ENCODE results near the gene SH2D5.
"Not testable (repeated sequence)": the region's sequence is repeated elsewhere in the genome, so short reads cannot be mapped to it uniquely, and the experiment has no call there.

SH2D5 gene

DNA sequence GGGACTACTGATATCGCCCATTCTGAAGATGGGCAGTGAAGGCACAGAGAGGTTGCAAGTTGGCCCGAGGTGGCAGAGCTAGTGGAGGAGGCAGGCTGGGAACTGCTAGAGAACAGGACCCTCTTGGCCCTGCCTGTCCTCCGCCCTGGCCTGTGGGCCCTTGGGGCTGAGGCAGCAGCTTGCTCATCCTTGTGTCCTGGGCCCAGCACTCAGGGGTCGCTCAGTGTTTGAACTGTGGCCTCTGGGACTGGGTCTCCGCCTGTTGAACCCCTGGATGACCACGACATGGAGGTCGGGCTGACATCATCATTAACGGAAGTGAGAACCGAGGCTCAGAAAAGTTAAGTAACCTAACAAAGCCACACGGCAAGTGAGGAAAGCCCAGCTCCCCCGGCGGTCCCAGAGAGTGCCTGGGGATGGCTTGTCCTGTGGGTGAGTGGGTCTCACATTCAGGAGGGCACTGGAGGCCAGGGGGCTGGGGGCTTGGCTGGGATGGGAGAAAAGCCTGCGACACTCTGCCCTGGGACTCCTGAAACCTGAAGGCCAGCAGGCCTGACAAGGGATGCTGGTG is 48.4 kb downstream of the SH2D5 start:
- H3K27ac ChIP-seq (ENCODE audit: low read depth, low read length) = no peak overlapping the region
- H3K4me1 ChIP-seq (ENCODE audit: insufficient read depth, low read length) = no peaks in the 10 kb centered on the region
- no peaks in the 10 kb centered on the region for H3K27me3 ChIP-seq (ENCODE audit: control insufficient read depth in 1 of 2, insufficient read depth in 2 of 2, low read length in 2 of 2)
- no peak overlapping the region for H3K4me3 ChIP-seq (ENCODE audit: low read depth in 1 of 2, low read length in 2 of 2)
- H3K9ac ChIP-seq (ENCODE audit: low read length) = no peak overlapping the region
- no peaks in the 10 kb centered on the region for H3K9me3 ChIP-seq (ENCODE audit: low read length)
- H3K36me3 ChIP-seq (ENCODE audit: insufficient read depth, low read length) = no peaks in the 10 kb centered on the region

DNA sequence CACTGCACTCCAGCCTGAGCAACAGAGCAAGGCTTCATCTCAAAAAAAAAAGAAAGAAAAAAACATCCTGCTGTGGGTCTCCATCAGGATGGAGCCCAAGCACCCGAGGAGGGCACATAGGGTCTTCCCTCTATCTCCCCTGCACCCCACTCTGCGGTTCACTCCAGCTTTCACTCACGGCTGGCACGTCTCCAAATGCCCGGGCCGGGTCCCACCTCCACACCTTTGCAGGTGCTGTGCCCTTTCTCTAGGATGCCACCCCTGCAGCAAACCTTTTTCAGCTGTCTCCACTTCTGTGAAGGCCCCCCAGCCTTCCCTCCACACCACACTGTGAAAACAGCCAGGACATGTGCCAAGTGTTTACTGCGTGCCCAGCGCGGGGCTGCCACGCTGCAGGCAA is 48.9 kb downstream of the SH2D5 start:
- H3K9ac ChIP-seq (ENCODE audit: low read length) = no peak overlapping the region
- no peaks in the 10 kb centered on the region for H3K9me3 ChIP-seq (ENCODE audit: low read length)
- H3K4me3 ChIP-seq (ENCODE audit: low read depth in 1 of 2, low read length in 2 of 2) = no peak overlapping the region

DNA sequence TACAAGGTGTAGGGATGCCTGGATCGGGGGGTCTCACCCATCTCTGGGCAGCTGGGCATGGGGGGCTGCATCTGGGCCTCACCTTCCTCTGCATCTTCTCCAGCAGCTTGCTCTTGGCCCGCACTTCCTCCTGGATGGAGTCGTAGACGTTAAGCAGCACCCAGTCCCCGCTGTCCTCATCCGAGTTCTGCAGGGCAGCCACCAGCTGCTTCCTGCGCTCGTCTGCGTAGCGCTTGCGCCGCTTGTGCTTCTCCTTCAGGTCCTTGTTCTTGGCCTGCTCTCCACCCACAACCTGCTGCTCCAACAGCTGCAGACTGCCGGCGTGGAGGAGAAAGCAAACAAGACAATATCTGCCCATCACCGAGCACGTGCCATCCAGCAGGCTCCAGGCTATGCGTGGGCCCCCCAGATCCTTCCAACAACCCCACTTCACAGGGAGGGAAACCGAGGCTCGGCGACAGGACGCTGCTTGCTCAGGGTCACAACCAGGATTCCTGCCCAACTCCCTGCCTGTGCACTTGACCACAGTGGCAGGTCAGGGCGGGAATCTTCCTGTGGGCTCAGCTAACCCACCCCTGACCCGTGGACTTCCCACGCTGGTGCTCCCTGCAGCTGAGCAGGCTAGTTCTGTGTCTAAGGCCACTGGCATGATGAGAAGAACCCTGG is 49.8 kb downstream of the SH2D5 start:
- H3K27ac ChIP-seq (ENCODE audit: low read depth, low read length) = no peak overlapping the region
- no peaks in the 10 kb centered on the region for H3K27me3 ChIP-seq (ENCODE audit: control insufficient read depth in 1 of 2, insufficient read depth in 2 of 2, low read length in 2 of 2)
- H3K4me1 ChIP-seq (ENCODE audit: insufficient read depth, low read length) = no peaks in the 10 kb centered on the region
- no peak overlapping the region for H3K4me3 ChIP-seq (ENCODE audit: low read depth in 1 of 2, low read length in 2 of 2)
- H3K9me3 ChIP-seq (ENCODE audit: low read length) = no peaks in the 10 kb centered on the region
- no peaks in the 10 kb centered on the region for H3K36me3 ChIP-seq (ENCODE audit: insufficient read depth, low read length)
- no peak overlapping the region for H3K9ac ChIP-seq (ENCODE audit: low read length)

More for the DNA sequence above, 48.9 kb downstream of the SH2D5 start:
- no peaks in the 10 kb centered on the region for H3K4me1 ChIP-seq (ENCODE audit: insufficient read depth, low read length)
- H3K27ac ChIP-seq (ENCODE audit: low read depth, low read length) = no peak overlapping the region
- no peaks in the 10 kb centered on the region for H3K36me3 ChIP-seq (ENCODE audit: insufficient read depth, low read length)
- no peaks in the 10 kb centered on the region for H3K27me3 ChIP-seq (ENCODE audit: control insufficient read depth in 1 of 2, insufficient read depth in 2 of 2, low read length in 2 of 2)

DNA sequence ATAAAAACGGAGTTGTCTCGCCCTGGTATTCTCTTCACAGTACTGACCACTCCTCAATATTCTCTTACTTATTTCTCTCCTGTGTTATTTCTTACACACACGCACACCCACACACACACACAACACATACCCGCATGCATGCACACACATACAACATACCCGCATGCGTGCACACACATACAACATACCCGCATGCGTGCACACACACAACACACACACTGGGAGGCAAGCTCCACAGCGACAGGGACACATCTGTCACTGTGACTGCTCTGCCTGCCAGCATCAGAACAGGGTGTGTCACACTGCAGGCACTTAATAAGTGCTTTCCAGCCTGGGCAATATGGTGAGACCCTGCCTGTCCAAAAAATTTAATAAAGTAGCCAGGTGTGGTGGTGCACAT is 50.5 kb downstream of the SH2D5 start:
- H3K4me3 ChIP-seq (ENCODE audit: low read depth in 1 of 2, low read length in 2 of 2) = no peak overlapping the region
- H3K36me3 ChIP-seq (ENCODE audit: insufficient read depth, low read length) = no peaks in the 10 kb centered on the region
- no peak overlapping the region for H3K9ac ChIP-seq (ENCODE audit: low read length)
- no peaks in the 10 kb centered on the region for H3K4me1 ChIP-seq (ENCODE audit: insufficient read depth, low read length)
- H3K9me3 ChIP-seq (ENCODE audit: low read length) = no peaks in the 10 kb centered on the region
- no peak overlapping the region for H3K27ac ChIP-seq (ENCODE audit: low read depth, low read length)
- no peaks in the 10 kb centered on the region for H3K27me3 ChIP-seq (ENCODE audit: control insufficient read depth in 1 of 2, insufficient read depth in 2 of 2, low read length in 2 of 2)

DNA sequence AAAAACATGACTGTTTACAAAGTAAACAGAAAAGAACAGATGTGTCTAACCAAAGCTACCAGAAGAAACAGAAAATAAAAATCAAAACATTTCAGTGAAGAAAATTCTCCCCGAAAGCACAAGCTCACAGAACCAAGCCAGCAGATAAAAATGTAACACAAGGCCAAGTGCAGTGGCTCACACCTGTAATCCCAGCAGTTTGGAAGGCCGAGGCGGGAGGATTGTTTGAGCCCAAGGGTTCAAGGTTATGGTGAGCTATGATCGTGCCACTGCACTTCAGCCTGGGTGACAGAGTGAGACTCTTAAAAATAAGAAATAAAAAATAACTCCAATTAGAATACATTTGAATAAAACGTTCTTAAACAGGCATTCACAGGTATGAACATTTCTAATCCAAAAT is 52.2 kb downstream of the SH2D5 start:
- Histone ChIP-seq H3K9ac (ENCODE audit: low read length) (no peak overlapping the region), H3K27me3 (ENCODE audit: control insufficient read depth in 1 of 2, insufficient read depth in 2 of 2, low read length in 2 of 2) (no peaks in the 10 kb centered on the region), H3K4me3 (ENCODE audit: low read depth in 1 of 2, low read length in 2 of 2) (no peak overlapping the region), H3K27ac (ENCODE audit: low read depth, low read length) (no peak overlapping the region), H3K9me3 (ENCODE audit: low read length) (no peaks in the 10 kb centered on the region), H3K4me1 (ENCODE audit: insufficient read depth, low read length) (no peaks in the 10 kb centered on the region), H3K36me3 (ENCODE audit: insufficient read depth, low read length) (no peaks in the 10 kb centered on the region)

DNA sequence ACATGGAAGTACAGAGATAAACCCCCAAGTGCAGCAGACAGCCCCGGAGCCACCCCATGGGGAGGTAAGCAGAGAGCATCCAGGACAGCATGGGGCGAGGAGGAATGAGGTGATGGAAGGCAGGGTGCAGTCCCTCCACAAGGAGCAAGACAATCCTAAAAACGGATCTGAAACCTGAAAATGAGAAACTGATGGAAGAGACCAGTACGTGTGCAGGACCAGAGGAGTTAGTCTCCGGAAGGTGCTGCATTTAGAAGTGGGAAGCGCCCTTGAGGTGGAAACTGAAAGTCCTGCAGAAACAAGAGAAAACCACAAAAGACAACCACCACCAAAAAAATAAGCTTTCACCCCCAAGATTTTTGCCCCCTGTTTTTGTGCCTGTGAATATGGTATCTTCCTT is 53.9 kb downstream of the SH2D5 start:
- Histone ChIP-seq H3K27ac (ENCODE audit: low read depth, low read length) (no peak overlapping the region), H3K9ac (ENCODE audit: low read length) (no peak overlapping the region), H3K4me3 (ENCODE audit: low read depth in 1 of 2, low read length in 2 of 2) (no peak overlapping the region), H3K9me3 (ENCODE audit: low read length) (no peaks in the 10 kb centered on the region), H3K36me3 (ENCODE audit: insufficient read depth, low read length) (no peaks in the 10 kb centered on the region), H3K4me1 (ENCODE audit: insufficient read depth, low read length) (no peaks in the 10 kb centered on the region), H3K27me3 (ENCODE audit: control insufficient read depth in 1 of 2, insufficient read depth in 2 of 2, low read length in 2 of 2) (no peaks in the 10 kb centered on the region)

DNA sequence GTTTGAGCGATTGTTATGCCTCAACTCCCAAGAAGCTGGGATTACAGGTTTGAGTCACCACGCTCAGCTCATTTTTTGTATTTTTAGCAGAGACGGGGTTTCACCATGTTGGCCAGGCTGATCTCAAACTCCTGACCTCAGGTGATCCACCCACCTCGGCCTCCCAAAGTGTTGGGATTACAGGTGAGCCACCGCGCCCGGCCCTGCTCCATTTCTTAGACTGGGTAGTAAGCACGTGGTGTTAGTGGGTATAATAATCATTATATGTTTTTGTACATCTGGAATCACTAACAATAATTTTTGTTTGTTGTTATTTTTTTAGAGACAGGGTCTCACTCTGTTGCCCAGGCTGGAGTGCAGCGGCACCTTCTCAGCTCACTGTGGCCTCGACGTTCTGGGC is 58.9 kb downstream of the SH2D5 start:
- not testable (repeated sequence) for H3K4me3 ChIP-seq (ENCODE audit: low read depth in 1 of 2, low read length in 2 of 2); H3K9me3 ChIP-seq (ENCODE audit: low read length); H3K27me3 ChIP-seq (ENCODE audit: control insufficient read depth in 1 of 2, insufficient read depth in 2 of 2, low read length in 2 of 2); H3K9ac ChIP-seq (ENCODE audit: low read length); H3K27ac ChIP-seq (ENCODE audit: low read depth, low read length); H3K4me1 ChIP-seq (ENCODE audit: insufficient read depth, low read length); H3K36me3 ChIP-seq (ENCODE audit: insufficient read depth, low read length)

DNA sequence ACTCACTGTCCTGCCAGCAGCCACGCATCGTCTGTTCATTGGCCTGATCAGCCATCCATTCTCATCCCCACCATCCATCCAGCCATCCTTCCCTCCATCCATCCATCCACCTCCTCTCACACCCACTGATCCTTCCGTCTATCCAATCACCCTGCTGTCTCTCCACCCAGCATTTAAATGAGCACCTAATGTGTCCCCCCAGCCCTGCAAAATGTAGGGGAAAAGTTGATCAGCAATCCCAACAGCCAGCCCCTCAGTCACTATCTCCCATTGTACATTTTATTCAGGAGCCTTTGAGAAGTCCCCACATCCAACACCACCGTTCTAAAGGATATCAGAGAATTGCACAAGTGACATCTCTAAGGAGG is 60.3 kb downstream of the SH2D5 start:
- no peaks in the 10 kb centered on the region for H3K4me1 ChIP-seq (ENCODE audit: insufficient read depth, low read length)
- H3K9me3 ChIP-seq (ENCODE audit: low read length) = no peaks in the 10 kb centered on the region
- H3K36me3 ChIP-seq (ENCODE audit: insufficient read depth, low read length) = no peaks in the 10 kb centered on the region
- no peak overlapping the region for H3K4me3 ChIP-seq (ENCODE audit: low read depth in 1 of 2, low read length in 2 of 2)
- no peak overlapping the region for H3K9ac ChIP-seq (ENCODE audit: low read length)
- H3K27me3 ChIP-seq (ENCODE audit: control insufficient read depth in 1 of 2, insufficient read depth in 2 of 2, low read length in 2 of 2) = no peaks in the 10 kb centered on the region
- H3K27ac ChIP-seq (ENCODE audit: low read depth, low read length) = no peak overlapping the region

DNA sequence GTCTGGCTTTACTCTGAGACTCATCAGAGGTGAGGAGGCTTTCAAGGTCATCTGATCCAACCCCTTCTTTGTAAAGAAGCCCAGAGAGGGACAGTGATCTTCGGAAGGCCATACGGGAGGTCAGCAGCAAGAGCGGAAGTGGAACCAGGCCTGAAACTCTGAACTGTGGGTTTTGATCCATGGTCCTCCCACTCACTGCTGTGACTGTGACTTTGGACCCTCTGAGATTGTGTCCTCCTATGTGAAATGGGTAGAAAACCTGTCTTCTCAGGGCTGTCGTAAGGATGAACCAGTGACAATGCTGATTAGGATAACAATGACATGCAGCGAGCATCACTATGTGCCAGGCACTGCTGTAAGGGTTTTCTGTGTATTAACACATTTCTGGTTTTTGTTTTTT is 61.6 kb downstream of the SH2D5 start:
- Histone ChIP-seq H3K36me3 (ENCODE audit: insufficient read depth, low read length) (no peaks in the 10 kb centered on the region), H3K9me3 (ENCODE audit: low read length) (no peaks in the 10 kb centered on the region), H3K27me3 (ENCODE audit: control insufficient read depth in 1 of 2, insufficient read depth in 2 of 2, low read length in 2 of 2) (no peaks in the 10 kb centered on the region), H3K9ac (ENCODE audit: low read length) (no peak overlapping the region), H3K27ac (ENCODE audit: low read depth, low read length) (no peak overlapping the region), H3K4me1 (ENCODE audit: insufficient read depth, low read length) (no peaks in the 10 kb centered on the region), H3K4me3 (ENCODE audit: low read depth in 1 of 2, low read length in 2 of 2) (no peak overlapping the region)

Data from muscle layer of colon (tissue), 2 donors.